Mononuclear cell (primary cell): ENCODE data around the gene DYNC1LI1. TPM values are rescaled to one million over a fixed set of nuclear protein-coding genes. Genes with fewer than 3 reads are reported as not detected.
"Not testable (repeated sequence)": the region's sequence is repeated elsewhere in the genome, so short reads cannot be mapped to it uniquely, and the experiment has no call there.

Experiments used
- H3K27me3 ChIP-seq: 2 replicates; pipeline ENCODE4 v1.6.0; 2011; ENCODE audit warnings: low read length, control low read depth; ENCODE audit not compliant: insufficient read depth
- H3K4me1 ChIP-seq: 2 replicates; pipeline ENCODE4 v1.5.1; 2011; ENCODE audit warnings: mild to moderate bottlenecking, low read length, control low read depth; ENCODE audit not compliant: insufficient read depth
- H3K4me3 ChIP-seq: 2 replicates; pipeline ENCODE4 v1.5.1; 2011; ENCODE audit warnings: mild to moderate bottlenecking, low read length, moderate library complexity
- H3K9me3 ChIP-seq: 2 replicates; pipeline ENCODE4 v1.5.1; 2011; ENCODE audit warnings: low read depth, mild to moderate bottlenecking, control low read depth, low read length
- total RNA-seq: library from RNA; depleted of rRNA; stranded (reverse); fragments of >200 nt; gene quantifications from one replicate; pipeline ENCODE4 v1.2.3, GENCODE V29; 2012

The DYNC1LI1 gene
- total RNA-seq, 1 donor: 43.3 TPM

GRCh38 chr3:32595323-32595722, 24.7 kb upstream of the DYNC1LI1 start:
- H3K27me3 ChIP-seq: no peaks in the 10 kb centered on the region
- H3K4me1 ChIP-seq: no peaks in the 10 kb centered on the region
- H3K4me3 ChIP-seq: no peak overlapping the region
- no peaks in the 10 kb centered on the region for H3K9me3 ChIP-seq

GRCh38 chr3:32593903-32594525, 23.4 kb upstream of the DYNC1LI1 start:
- H3K27me3 ChIP-seq: no peaks in the 10 kb centered on the region
- H3K4me3 ChIP-seq: no peak overlapping the region
- H3K4me1 ChIP-seq: no peaks in the 10 kb centered on the region
- no peaks in the 10 kb centered on the region for H3K9me3 ChIP-seq

- Histone ChIP-seq H3K27me3 (no peaks in the 10 kb centered on the region), H3K4me3 (no peak overlapping the region), H3K4me1 (no peaks in the 10 kb centered on the region), H3K9me3 (no peaks in the 10 kb centered on the region)
These were observed 22.2 kb upstream of the DYNC1LI1 start for GRCh38 chr3:32592696-32593353.

- Histone ChIP-seq H3K27me3 (no peaks in the 10 kb centered on the region), H3K4me3 (no peak overlapping the region), H3K9me3 (no peaks in the 10 kb centered on the region)
These were observed 21.4 kb upstream of the DYNC1LI1 start for GRCh38 chr3:32592011-32592410.

GRCh38 chr3:32591186-32591585, 20.5 kb upstream of the DYNC1LI1 start:
- H3K4me1 ChIP-seq: no peaks in the 10 kb centered on the region
- no peaks in the 10 kb centered on the region for H3K9me3 ChIP-seq
- H3K4me3 ChIP-seq: no peak overlapping the region
- no peaks in the 10 kb centered on the region for H3K27me3 ChIP-seq

More at GRCh38 chr3:32592011-32592410, 21.4 kb upstream of the DYNC1LI1 start:
- no peaks in the 10 kb centered on the region for H3K4me1 ChIP-seq

- no peaks in the 10 kb centered on the region for H3K9me3 ChIP-seq
- no peaks in the 10 kb centered on the region for H3K4me1 ChIP-seq
- no peaks in the 10 kb centered on the region for H3K27me3 ChIP-seq
- no peak overlapping the region for H3K4me3 ChIP-seq
These were observed 15.7 kb upstream of the DYNC1LI1 start for GRCh38 chr3:32586356-32586755.

GRCh38 chr3:32584660-32585059, 14.0 kb upstream of the DYNC1LI1 start:
- no peak overlapping the region for H3K4me3 ChIP-seq
- no peaks in the 10 kb centered on the region for H3K27me3 ChIP-seq
- no peaks in the 10 kb centered on the region for H3K9me3 ChIP-seq
- H3K4me1 ChIP-seq: peaks cover 4% of the 10 kb centered on the region

GRCh38 chr3:32583708-32584107, 13.1 kb upstream of the DYNC1LI1 start:
- H3K4me3 ChIP-seq: no peak overlapping the region
- H3K27me3 ChIP-seq: no peaks in the 10 kb centered on the region

GRCh38 chr3:32578669-32579068, 8.0 kb upstream of the DYNC1LI1 start:
- H3K9me3 ChIP-seq, H3K27me3 ChIP-seq, H3K4me3 ChIP-seq: not testable (repeated sequence)
- H3K4me1 ChIP-seq: peaks cover 37% of the 10 kb centered on the region

More at GRCh38 chr3:32583708-32584107, 13.1 kb upstream of the DYNC1LI1 start:
- Histone ChIP-seq H3K4me1 (peaks cover 5% of the 10 kb centered on the region), H3K9me3 (no peaks in the 10 kb centered on the region)

GRCh38 chr3:32577581-32578556, 7.2 kb upstream of the DYNC1LI1 start:
- no peak overlapping the region for H3K4me3 ChIP-seq

GRCh38 chr3:32577174-32577573, 6.5 kb upstream of the DYNC1LI1 start:
- Histone ChIP-seq H3K27me3 (no peaks in the 10 kb centered on the region), H3K4me3 (no peak overlapping the region), H3K4me1 (peaks cover 49% of the 10 kb centered on the region), H3K9me3 (no peaks in the 10 kb centered on the region)

More at GRCh38 chr3:32577581-32578556, 7.2 kb upstream of the DYNC1LI1 start:
- Histone ChIP-seq H3K27me3 (no peaks in the 10 kb centered on the region), H3K4me1 (peaks cover 44% of the 10 kb centered on the region), H3K9me3 (no peaks in the 10 kb centered on the region)

GRCh38 chr3:32575451-32576113, 4.9 kb upstream of the DYNC1LI1 start:
- Histone ChIP-seq H3K4me1 (peaks cover 59% of the 10 kb centered on the region), H3K4me3 (no peak overlapping the region), H3K9me3 (no peaks in the 10 kb centered on the region), H3K27me3 (no peaks in the 10 kb centered on the region)

GRCh38 chr3:32571192-32571485, 481 bp upstream of the DYNC1LI1 start:
- Histone ChIP-seq H3K27me3 (no peaks in the 10 kb centered on the region), H3K4me3 (peak overlapping the region; percentile 91), H3K9me3 (no peaks in the 10 kb centered on the region), H3K4me1 (peaks cover 44% of the 10 kb centered on the region)

- H3K4me1 ChIP-seq: peaks cover 33% of the 10 kb centered on the region
These were observed 878 bp downstream of the DYNC1LI1 start for GRCh38 chr3:32569540-32570420.

More at GRCh38 chr3:32569540-32570420, 878 bp downstream of the DYNC1LI1 start:
- Histone ChIP-seq H3K4me3 (peak overlapping the region; percentile 91), H3K9me3 (no peaks in the 10 kb centered on the region), H3K27me3 (no peaks in the 10 kb centered on the region)
